ENCODE measurements around the gene IFNLR1. TPM values are rescaled to one million over a fixed set of nuclear protein-coding genes. Genes with fewer than 3 reads are reported as not detected.

The IFNLR1 gene
- total RNA-seq, 2 experiments from 2014 or later, result 6.2 to 7.9 TPM

- H3K27ac Mint-ChIP-seq, result no peak overlapping the region
- peaks cover 2% of the 10 kb centered on the region for H3K4me1 Mint-ChIP-seq
- H3K36me3 Mint-ChIP-seq, result peaks cover 3% of the 10 kb centered on the region
- no peak overlapping the region for H3K4me3 Mint-ChIP-seq
- H3K9me3 Mint-ChIP-seq, result no peaks in the 10 kb centered on the region
- H3K27me3 Mint-ChIP-seq, result no peaks in the 10 kb centered on the region
- POLR2A ChIA-PET, result interaction anchor here (0.8 kb wide), 1 partner anchor 20 kb away, joined by 3 read pairs; no protein-coding TSS in a partner anchor
- no peak for DNase-seq
- no peak for ATAC-seq (ENCODE audit: low read depth)
Measured at GRCh38 chr1:24179251-24179840, 7.7 kb downstream of the IFNLR1 start.

- DNase-seq, result no peak
- H3K4me1 Mint-ChIP-seq, result peaks cover 2% of the 10 kb centered on the region
- POLR2A ChIA-PET, result no interaction called here
- no peak overlapping the region for H3K4me3 Mint-ChIP-seq
- no peak overlapping the region for H3K27ac Mint-ChIP-seq
- H3K36me3 Mint-ChIP-seq, result peaks cover 5% of the 10 kb centered on the region
- ATAC-seq (ENCODE audit: low read depth), result no peak
- H3K9me3 Mint-ChIP-seq, result no peaks in the 10 kb centered on the region
- no peaks in the 10 kb centered on the region for H3K27me3 Mint-ChIP-seq
Measured at GRCh38 chr1:24178407-24178806, 8.7 kb downstream of the IFNLR1 start.

- Mint-ChIP-seq H3K36me3 (peaks cover 5% of the 10 kb centered on the region), H3K9me3 (no peaks in the 10 kb centered on the region), H3K27me3 (no peaks in the 10 kb centered on the region), H3K27ac (no peak overlapping the region), H3K4me1 (peaks cover 2% of the 10 kb centered on the region), H3K4me3 (no peak overlapping the region)
- no peak for ATAC-seq (ENCODE audit: low read depth)
- POLR2A ChIA-PET, result no interaction called here
- DNase-seq, result no peak
Measured at GRCh38 chr1:24177161-24177560, 9.9 kb downstream of the IFNLR1 start.

GRCh38 chr1:24175033-24175755 is 11.9 kb downstream of the IFNLR1 start:
- POLR2A ChIA-PET, result no interaction called here
- Mint-ChIP-seq H3K27ac (no peak overlapping the region), H3K4me3 (no peak overlapping the region), H3K9me3 (no peaks in the 10 kb centered on the region), H3K4me1 (no peaks in the 10 kb centered on the region), H3K27me3 (no peaks in the 10 kb centered on the region), H3K36me3 (peaks cover 5% of the 10 kb centered on the region)
- ATAC-seq (ENCODE audit: low read depth), result no peak
- DNase-seq, result no peak

- H3K9me3 Mint-ChIP-seq, result no peaks in the 10 kb centered on the region
- POLR2A ChIA-PET, result no interaction called here
- H3K36me3 Mint-ChIP-seq, result peaks cover 3% of the 10 kb centered on the region
- H3K27ac Mint-ChIP-seq, result no peak overlapping the region
- DNase-seq, result no peak
- H3K4me1 Mint-ChIP-seq, result no peaks in the 10 kb centered on the region
- no peak for ATAC-seq (ENCODE audit: low read depth)
- H3K4me3 Mint-ChIP-seq, result no peak overlapping the region
- no peaks in the 10 kb centered on the region for H3K27me3 Mint-ChIP-seq
Measured at GRCh38 chr1:24173638-24174575, 13.2 kb downstream of the IFNLR1 start.

GRCh38 chr1:24172598-24172997 is 14.5 kb downstream of the IFNLR1 start:
- H3K27ac Mint-ChIP-seq, result no peak overlapping the region
- H3K4me1 Mint-ChIP-seq, result no peaks in the 10 kb centered on the region
- no peak for DNase-seq
- peaks cover 8% of the 10 kb centered on the region for H3K36me3 Mint-ChIP-seq
- H3K9me3 Mint-ChIP-seq, result no peaks in the 10 kb centered on the region
- POLR2A ChIA-PET, result interaction anchor here (0.6 kb wide), 1 partner anchor 314 kb away, joined by 4 read pairs; no protein-coding TSS in a partner anchor
- H3K27me3 Mint-ChIP-seq, result no peaks in the 10 kb centered on the region
- no peak for ATAC-seq (ENCODE audit: low read depth)
- no peak overlapping the region for H3K4me3 Mint-ChIP-seq

GRCh38 chr1:24169286-24169685 is 17.8 kb downstream of the IFNLR1 start:
- ATAC-seq (ENCODE audit: low read depth) (no peak), DNase-seq (no peak)
- no peaks in the 10 kb centered on the region for H3K9me3 Mint-ChIP-seq
- H3K4me1 Mint-ChIP-seq, result no peaks in the 10 kb centered on the region
- H3K36me3 Mint-ChIP-seq, result peaks cover 15% of the 10 kb centered on the region
- H3K27ac Mint-ChIP-seq, result no peak overlapping the region
- POLR2A ChIA-PET, result no interaction called here
- H3K4me3 Mint-ChIP-seq, result no peak overlapping the region
- no peaks in the 10 kb centered on the region for H3K27me3 Mint-ChIP-seq

GRCh38 chr1:24168245-24168644 is 18.8 kb downstream of the IFNLR1 start:
- Mint-ChIP-seq H3K27me3 (no peaks in the 10 kb centered on the region), H3K9me3 (no peaks in the 10 kb centered on the region), H3K4me3 (no peak overlapping the region), H3K36me3 (peaks cover 14% of the 10 kb centered on the region), H3K4me1 (no peaks in the 10 kb centered on the region), H3K27ac (no peak overlapping the region)
- DNase-seq, result no peak
- POLR2A ChIA-PET, result interaction anchor here (0.5 kb wide), 1 partner anchor 15 kb away, joined by 3 read pairs; no protein-coding TSS in a partner anchor
- no peak for ATAC-seq (ENCODE audit: low read depth)

GRCh38 chr1:24167008-24167407 is 20.1 kb downstream of the IFNLR1 start:
- no peak overlapping the region for H3K27ac Mint-ChIP-seq
- DNase-seq (no peak), ATAC-seq (ENCODE audit: low read depth) (no peak)
- no peaks in the 10 kb centered on the region for H3K9me3 Mint-ChIP-seq
- H3K36me3 Mint-ChIP-seq, result peaks cover 15% of the 10 kb centered on the region
- POLR2A ChIA-PET, result no interaction called here
- H3K4me1 Mint-ChIP-seq, result peaks cover 4% of the 10 kb centered on the region
- no peaks in the 10 kb centered on the region for H3K27me3 Mint-ChIP-seq
- no peak overlapping the region for H3K4me3 Mint-ChIP-seq

GRCh38 chr1:24165500-24165899 is 21.6 kb downstream of the IFNLR1 start:
- Mint-ChIP-seq H3K9me3 (no peaks in the 10 kb centered on the region), H3K4me3 (no peak overlapping the region), H3K36me3 (peaks cover 15% of the 10 kb centered on the region), H3K27ac (no peak overlapping the region), H3K4me1 (peaks cover 5% of the 10 kb centered on the region), H3K27me3 (no peaks in the 10 kb centered on the region)
- ATAC-seq (ENCODE audit: low read depth) (no peak), DNase-seq (no peak)
- POLR2A ChIA-PET, result no interaction called here

- ATAC-seq (ENCODE audit: low read depth) (no peak), DNase-seq (no peak)
- POLR2A ChIA-PET, result no interaction called here
- Mint-ChIP-seq H3K4me1 (peaks cover 5% of the 10 kb centered on the region), H3K36me3 (peaks cover 15% of the 10 kb centered on the region), H3K4me3 (no peak overlapping the region), H3K9me3 (no peaks in the 10 kb centered on the region), H3K27ac (no peak overlapping the region), H3K27me3 (no peaks in the 10 kb centered on the region)
Measured at GRCh38 chr1:24164004-24164403, 23.1 kb downstream of the IFNLR1 start.

GRCh38 chr1:24162201-24162600 is 24.9 kb downstream of the IFNLR1 start:
- Mint-ChIP-seq H3K27me3 (no peaks in the 10 kb centered on the region), H3K9me3 (no peaks in the 10 kb centered on the region), H3K36me3 (peaks cover 10% of the 10 kb centered on the region), H3K4me3 (no peak overlapping the region), H3K27ac (no peak overlapping the region), H3K4me1 (peaks cover 5% of the 10 kb centered on the region)
- POLR2A ChIA-PET, result no interaction called here
- no peak for DNase-seq
- ATAC-seq (ENCODE audit: low read depth), result no peak

GRCh38 chr1:24161270-24161669 is 25.8 kb downstream of the IFNLR1 start:
- H3K4me3 Mint-ChIP-seq, result no peak overlapping the region
- POLR2A ChIA-PET, result no interaction called here
- no peaks in the 10 kb centered on the region for H3K27me3 Mint-ChIP-seq
- H3K27ac Mint-ChIP-seq, result no peak overlapping the region
- H3K36me3 Mint-ChIP-seq, result peaks cover 10% of the 10 kb centered on the region
- H3K4me1 Mint-ChIP-seq, result peaks cover 5% of the 10 kb centered on the region
- DNase-seq (no peak), ATAC-seq (ENCODE audit: low read depth) (no peak)
- H3K9me3 Mint-ChIP-seq, result no peaks in the 10 kb centered on the region

Data from activated naive CD8-positive, alpha-beta T cell treated with anti-CD3 and anti-CD28 coated beads, Interleukin-2, amount 10 ng/mL, durations not matched to agents 7 days and 5 days (primary cell).